Measurements from ENCODE around the gene NEXN.

DNA sequence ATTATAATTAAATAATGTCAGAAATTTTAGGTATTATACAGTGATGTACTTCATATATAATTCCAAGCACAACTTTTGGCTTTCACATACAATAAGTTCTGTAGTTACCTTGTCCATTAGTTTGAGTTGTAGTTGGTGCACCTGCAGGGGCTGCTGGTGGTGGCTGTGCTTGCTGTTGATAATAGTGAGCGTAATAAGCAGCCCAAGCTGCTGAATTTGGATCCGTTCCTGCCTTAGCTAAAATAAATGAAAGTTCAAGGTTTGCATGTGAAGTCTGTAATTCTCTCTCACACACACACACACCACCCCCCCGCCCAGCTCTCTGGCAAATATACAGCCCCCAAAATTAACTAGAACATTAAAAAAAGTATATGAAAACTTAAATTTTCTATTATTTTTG is 68.0 kb downstream of the NEXN start:
- TF ChIP-seq, protein P1, sequence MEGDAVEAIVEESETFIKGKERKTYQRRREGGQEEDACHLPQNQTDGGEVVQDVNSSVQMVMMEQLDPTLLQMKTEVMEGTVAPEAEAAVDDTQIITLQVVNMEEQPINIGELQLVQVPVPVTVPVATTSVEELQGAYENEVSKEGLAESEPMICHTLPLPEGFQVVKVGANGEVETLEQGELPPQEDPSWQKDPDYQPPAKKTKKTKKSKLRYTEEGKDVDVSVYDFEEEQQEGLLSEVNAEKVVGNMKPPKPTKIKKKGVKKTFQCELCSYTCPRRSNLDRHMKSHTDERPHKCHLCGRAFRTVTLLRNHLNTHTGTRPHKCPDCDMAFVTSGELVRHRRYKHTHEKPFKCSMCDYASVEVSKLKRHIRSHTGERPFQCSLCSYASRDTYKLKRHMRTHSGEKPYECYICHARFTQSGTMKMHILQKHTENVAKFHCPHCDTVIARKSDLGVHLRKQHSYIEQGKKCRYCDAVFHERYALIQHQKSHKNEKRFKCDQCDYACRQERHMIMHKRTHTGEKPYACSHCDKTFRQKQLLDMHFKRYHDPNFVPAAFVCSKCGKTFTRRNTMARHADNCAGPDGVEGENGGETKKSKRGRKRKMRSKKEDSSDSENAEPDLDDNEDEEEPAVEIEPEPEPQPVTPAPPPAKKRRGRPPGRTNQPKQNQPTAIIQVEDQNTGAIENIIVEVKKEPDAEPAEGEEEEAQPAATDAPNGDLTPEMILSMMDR (conservative IDR thresholded peaks at IDR 0.05; ENCODE audit: low read depth in 2 of 2) = no peak
- TF ChIP-seq EZH2 (IDR thresholded peaks at IDR 0.05; ENCODE audit: low read depth, unreplicated experiment) (no peak), CREB1 (CRISPR knock-in tag; IDR thresholded peaks at IDR 0.05; ENCODE audit: low read depth) (no peak), POLR2AphosphoS5 (IDR thresholded peaks at IDR 0.05; ENCODE audit: low read depth) (no peak), EZH2phosphoT487 (IDR thresholded peaks at IDR 0.05; ENCODE audit: unreplicated experiment) (no peak), STAT1 (IDR thresholded peaks at IDR 0.05; ENCODE audit: unreplicated experiment) (no peak), ZNF331 (CRISPR knock-in tag; IDR thresholded peaks at IDR 0.05; ENCODE audit: low read depth) (no peak), JUNB (IDR thresholded peaks at IDR 0.05; ENCODE audit: unreplicated experiment) (no peak)
- TF ChIP-seq, protein P2, sequence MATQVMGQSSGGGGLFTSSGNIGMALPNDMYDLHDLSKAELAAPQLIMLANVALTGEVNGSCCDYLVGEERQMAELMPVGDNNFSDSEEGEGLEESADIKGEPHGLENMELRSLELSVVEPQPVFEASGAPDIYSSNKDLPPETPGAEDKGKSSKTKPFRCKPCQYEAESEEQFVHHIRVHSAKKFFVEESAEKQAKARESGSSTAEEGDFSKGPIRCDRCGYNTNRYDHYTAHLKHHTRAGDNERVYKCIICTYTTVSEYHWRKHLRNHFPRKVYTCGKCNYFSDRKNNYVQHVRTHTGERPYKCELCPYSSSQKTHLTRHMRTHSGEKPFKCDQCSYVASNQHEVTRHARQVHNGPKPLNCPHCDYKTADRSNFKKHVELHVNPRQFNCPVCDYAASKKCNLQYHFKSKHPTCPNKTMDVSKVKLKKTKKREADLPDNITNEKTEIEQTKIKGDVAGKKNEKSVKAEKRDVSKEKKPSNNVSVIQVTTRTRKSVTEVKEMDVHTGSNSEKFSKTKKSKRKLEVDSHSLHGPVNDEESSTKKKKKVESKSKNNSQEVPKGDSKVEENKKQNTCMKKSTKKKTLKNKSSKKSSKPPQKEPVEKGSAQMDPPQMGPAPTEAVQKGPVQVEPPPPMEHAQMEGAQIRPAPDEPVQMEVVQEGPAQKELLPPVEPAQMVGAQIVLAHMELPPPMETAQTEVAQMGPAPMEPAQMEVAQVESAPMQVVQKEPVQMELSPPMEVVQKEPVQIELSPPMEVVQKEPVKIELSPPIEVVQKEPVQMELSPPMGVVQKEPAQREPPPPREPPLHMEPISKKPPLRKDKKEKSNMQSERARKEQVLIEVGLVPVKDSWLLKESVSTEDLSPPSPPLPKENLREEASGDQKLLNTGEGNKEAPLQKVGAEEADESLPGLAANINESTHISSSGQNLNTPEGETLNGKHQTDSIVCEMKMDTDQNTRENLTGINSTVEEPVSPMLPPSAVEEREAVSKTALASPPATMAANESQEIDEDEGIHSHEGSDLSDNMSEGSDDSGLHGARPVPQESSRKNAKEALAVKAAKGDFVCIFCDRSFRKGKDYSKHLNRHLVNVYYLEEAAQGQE (IDR thresholded peaks at IDR 0.05; ENCODE audit: unreplicated experiment) = no peak
- TF ChIP-seq, protein P3, sequence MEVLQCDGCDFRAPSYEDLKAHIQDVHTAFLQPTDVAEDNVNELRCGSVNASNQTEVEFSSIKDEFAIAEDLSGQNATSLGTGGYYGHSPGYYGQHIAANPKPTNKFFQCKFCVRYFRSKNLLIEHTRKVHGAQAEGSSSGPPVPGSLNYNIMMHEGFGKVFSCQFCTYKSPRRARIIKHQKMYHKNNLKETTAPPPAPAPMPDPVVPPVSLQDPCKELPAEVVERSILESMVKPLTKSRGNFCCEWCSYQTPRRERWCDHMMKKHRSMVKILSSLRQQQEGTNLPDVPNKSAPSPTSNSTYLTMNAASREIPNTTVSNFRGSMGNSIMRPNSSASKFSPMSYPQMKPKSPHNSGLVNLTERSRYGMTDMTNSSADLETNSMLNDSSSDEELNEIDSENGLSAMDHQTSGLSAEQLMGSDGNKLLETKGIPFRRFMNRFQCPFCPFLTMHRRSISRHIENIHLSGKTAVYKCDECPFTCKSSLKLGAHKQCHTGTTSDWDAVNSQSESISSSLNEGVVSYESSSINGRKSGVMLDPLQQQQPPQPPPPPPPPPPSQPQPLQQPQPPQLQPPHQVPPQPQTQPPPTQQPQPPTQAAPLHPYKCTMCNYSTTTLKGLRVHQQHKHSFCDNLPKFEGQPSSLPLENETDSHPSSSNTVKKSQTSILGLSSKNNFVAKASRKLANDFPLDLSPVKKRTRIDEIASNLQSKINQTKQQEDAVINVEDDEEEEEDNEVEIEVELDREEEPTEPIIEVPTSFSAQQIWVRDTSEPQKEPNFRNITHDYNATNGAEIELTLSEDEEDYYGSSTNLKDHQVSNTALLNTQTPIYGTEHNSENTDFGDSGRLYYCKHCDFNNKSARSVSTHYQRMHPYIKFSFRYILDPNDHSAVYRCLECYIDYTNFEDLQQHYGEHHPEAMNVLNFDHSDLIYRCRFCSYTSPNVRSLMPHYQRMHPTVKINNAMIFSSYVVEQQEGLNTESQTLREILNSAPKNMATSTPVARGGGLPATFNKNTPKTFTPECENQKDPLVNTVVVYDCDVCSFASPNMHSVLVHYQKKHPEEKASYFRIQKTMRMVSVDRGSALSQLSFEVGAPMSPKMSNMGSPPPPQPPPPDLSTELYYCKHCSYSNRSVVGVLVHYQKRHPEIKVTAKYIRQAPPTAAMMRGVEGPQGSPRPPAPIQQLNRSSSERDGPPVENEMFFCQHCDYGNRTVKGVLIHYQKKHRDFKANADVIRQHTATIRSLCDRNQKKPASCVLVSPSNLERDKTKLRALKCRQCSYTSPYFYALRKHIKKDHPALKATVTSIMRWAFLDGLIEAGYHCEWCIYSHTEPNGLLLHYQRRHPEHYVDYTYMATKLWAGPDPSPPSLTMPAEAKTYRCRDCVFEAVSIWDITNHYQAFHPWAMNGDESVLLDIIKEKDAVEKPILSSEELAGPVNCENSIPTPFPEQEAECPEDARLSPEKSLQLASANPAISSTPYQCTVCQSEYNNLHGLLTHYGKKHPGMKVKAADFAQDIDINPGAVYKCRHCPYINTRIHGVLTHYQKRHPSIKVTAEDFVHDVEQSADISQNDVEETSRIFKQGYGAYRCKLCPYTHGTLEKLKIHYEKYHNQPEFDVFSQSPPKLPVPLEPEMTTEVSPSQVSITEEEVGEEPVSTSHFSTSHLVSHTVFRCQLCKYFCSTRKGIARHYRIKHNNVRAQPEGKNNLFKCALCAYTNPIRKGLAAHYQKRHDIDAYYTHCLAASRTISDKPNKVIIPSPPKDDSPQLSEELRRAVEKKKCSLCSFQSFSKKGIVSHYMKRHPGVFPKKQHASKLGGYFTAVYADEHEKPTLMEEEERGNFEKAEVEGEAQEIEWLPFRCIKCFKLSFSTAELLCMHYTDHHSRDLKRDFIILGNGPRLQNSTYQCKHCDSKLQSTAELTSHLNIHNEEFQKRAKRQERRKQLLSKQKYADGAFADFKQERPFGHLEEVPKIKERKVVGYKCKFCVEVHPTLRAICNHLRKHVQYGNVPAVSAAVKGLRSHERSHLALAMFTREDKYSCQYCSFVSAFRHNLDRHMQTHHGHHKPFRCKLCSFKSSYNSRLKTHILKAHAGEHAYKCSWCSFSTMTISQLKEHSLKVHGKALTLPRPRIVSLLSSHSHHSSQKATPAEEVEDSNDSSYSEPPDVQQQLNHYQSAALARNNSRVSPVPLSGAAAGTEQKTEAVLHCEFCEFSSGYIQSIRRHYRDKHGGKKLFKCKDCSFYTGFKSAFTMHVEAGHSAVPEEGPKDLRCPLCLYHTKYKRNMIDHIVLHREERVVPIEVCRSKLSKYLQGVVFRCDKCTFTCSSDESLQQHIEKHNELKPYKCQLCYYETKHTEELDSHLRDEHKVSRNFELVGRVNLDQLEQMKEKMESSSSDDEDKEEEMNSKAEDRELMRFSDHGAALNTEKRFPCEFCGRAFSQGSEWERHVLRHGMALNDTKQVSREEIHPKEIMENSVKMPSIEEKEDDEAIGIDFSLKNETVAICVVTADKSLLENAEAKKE (CRISPR knock-in tag; IDR thresholded peaks at IDR 0.05) = no peak
- TF ChIP-seq, protein P4, sequence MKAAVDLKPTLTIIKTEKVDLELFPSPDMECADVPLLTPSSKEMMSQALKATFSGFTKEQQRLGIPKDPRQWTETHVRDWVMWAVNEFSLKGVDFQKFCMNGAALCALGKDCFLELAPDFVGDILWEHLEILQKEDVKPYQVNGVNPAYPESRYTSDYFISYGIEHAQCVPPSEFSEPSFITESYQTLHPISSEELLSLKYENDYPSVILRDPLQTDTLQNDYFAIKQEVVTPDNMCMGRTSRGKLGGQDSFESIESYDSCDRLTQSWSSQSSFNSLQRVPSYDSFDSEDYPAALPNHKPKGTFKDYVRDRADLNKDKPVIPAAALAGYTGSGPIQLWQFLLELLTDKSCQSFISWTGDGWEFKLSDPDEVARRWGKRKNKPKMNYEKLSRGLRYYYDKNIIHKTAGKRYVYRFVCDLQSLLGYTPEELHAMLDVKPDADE (IDR thresholded peaks at IDR 0.05) = no peak

All from GM23338 (cell line).